HG03060 (cell line): ENCODE results near the gene SLC44A5.

ENCODE experiments used
- ATAC-seq: cut with Tn5 transposase; IDR thresholded peaks from one replicate; pipeline ENCODE4 v1.9.1; 2021; ENCODE audit warnings: low read depth, moderate number of reproducible peaks; ENCODE audit not compliant: unreplicated experiment

The SLC44A5 gene

DNA sequence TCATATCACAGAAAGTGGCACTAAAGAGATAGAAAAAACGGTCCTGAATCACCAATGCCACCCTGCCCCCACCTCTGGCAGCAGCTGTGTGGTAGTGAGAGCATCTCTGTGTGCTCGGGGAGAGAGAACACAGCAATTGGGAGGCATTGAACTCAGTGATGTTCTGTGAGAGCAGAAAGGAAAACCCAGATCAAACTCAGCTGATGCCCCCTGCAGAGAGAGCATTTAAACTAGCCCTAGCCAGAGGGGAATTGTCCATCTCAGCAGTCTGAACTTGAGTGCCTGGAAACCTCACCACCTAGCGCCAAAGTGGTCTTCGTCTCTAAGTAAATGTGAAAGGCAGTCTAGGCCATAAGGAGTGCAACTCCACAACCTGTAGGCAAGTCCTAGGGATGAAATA lies 21.3 kb downstream of the SLC44A5 start:
- no peak for ATAC-seq

DNA sequence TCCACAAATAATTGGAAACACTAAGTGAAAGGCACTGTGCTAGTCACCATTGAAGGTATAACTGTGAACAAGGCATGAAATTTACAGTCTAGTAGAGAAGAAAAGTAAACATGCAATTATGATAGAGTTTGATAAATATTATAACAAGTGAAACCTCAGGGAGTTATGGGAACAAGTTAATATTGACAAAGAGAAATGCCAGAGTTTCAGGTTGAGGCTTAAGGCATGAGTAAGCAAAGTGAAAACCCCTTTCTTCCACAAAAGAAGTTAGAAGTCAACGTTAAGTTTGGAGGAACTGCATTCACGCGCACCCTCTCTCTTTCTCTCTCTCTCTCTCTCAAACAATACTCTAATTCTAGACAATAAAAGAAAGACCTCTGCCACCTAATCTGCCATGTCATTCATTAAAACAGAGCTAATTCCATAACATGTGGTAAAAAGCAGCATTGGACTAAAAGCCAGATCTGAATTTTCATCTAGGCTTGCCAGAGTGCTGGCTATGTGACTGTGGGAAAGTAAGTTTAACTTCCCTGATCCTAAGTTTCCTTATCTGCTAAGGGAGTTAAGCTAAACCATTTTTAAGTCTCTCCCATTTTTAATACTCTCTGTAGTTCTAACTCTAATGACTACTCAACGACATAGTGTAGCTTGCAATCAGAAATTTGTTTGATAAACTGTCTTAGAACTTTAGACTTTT lies 22.0 kb downstream of the SLC44A5 start:
- no peak for ATAC-seq

DNA sequence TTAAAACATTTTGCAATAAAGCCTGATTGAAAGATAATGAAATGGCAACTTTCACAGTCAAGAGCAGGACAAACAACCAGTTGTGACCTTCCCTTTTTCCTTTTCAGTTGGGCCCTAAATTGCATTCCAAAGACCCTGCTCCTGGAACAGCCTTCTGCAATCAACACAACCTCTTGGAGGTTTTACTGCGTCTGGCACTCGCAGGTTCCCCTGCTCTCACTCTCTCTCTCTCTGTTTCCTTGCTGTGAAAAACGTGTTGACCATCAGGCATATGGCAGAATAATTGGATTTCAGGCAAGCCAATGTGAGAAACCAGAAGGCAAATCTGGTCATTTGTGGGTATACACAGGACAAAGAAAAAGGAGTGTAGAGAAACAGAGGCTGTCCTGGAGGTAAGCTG lies 23.2 kb downstream of the SLC44A5 start:
- no peak for ATAC-seq

DNA sequence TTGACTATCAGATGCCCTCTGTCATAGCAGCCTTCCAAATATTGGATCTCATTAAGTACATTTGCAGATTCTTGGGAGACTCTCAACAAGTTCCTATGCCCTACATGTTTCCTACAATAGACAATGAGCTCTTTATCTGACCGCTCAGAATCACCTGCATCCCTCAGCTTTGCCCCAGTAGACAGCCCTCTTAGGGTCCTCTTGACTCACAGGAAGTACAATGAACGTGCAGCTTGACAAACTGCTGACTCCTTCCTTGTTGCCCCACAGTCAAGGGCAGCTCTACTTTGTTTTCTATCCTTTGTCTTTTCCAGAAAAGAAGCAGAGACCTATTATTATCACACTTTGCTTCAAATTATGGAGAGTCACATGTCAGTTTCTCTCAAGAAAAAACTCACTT lies 27.6 kb downstream of the SLC44A5 start:
- ATAC-seq, result no peak

DNA sequence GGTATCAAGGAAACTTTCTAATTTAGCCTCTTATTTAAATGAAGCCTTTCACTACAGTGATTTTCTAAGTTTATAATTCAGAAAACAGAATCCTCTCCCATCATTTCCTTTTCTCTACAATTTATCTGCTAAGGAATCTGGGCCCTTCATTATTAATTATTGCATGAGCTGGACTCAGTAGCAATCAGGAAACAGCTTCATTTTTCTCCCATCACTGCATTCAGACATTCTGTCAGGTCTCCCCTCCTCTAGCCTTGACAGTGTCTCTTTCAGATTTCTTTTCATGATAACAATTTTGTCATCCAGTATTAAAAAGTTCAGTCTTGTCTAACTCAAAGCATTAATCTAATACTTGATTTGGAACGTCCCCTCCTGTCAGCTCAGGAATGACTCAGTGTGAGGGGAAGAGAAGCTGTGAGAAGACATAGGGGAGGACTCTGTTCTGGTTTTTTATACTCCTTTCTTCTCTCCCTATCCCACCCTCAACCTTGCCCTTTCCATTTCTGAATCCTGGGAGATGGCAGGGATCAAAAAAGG lies 28.1 kb downstream of the SLC44A5 start:
- no peak for ATAC-seq

DNA sequence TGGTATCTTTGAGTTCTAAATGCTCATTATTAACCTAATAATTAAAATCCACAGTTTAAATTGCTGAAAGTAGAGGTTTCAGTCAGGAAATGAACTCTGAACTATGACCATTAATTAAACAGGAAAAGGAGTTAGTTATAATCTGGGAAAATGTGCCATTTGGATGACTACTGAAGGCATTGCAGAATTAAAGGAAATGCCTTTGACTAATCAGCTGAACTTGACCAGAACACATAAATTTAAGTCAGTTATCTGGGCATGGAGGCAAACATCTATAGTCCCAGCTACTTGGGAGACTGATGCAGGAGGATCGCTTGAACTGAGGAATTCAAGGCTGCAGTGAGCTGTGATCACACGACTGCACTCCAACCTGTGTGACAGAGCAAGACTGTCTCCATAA lies 31.9 kb downstream of the SLC44A5 start:
- ATAC-seq, result no peak

DNA sequence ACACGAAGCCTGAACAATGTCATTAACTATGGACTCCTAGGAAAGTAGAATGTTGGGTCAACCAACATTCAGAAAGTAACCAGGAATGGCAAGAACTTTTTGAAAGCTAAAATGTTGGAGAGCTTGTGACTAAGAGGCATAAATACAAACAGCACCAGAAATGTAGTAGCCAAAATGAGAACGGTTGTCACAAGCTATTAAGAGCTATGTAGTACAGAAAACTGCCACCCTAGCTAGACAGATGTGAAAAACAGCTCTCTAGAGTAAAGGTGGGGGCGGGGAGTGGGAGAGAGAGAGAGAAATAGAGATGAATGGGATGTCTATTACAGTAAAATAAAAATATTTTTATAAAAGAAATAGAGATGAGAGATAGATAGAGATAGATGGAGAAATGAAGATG lies 35.1 kb downstream of the SLC44A5 start:
- ATAC-seq, result no peak

DNA sequence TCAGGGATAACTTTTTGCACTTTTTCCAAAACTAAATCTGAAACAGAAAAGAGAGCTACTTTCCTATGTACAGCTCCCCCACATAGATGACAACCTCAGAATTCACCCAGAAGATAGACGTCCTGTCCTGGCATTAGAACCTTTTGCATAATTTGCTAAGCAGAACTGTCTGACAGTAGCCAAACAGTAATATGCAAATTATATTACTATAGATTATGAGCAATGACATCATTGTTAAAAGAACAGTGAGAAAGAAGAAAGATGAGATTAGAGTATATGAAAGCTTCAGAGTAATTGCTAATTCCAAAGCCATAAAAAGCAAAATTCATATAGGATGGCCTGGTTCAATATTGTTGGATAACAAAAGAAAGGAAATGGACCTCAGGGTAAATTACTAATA lies 43.7 kb downstream of the SLC44A5 start:
- no peak for ATAC-seq

DNA sequence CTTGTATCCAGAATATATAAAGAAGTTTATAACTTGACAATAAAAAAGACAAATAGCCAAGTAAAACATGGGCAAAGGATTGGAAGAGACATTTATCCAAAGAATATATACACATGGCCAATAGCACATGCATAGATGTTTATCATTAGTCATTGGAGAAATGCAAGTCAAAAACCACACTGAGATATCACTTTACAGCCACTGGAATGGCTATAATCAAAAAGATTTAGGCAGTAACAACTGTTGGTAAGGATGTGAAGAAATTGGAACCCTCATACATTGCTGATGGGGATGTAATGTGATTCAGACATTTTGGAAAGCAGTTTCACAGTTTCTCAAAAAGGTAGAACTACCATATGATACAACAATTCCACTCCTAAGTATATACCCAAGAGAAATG lies 51.1 kb downstream of the SLC44A5 start:
- ATAC-seq, result no peak

DNA sequence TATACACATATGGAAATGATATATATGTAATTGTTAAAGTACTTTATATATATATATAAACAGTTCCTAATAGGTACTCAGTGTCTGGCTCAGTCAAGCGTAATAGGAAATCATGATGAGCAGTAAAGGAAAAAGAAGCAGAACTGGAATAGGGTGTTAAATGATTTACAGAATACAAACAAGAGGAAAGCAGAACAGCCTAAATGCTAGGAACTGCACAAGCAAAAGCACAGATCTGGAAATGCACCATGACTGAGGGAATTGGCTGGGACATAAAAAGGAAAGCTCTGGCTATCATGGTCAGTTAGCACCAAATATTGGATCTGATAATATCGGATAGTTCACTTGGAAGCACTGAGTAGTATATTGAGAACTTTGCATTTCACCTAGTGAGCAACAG lies 51.8 kb downstream of the SLC44A5 start:
- ATAC-seq, result no peak

DNA sequence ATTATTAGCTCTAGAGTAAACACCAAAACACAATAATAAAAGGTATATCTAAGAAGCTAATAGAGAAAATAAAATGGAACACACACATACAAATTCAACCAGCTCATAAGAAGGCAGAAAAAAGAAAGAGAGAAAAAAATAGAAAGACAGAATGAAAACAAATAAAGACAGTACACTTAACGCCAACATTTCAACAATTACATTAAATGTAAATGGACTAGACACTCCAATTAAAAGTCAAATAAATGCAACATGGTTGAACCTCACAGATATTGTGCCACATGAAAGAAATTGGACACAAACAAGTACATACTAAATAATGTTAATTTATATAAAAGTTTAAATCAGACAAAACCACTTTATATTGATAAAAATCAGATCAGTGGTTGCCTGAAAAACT lies 56.0 kb downstream of the SLC44A5 start:
- no peak for ATAC-seq

DNA sequence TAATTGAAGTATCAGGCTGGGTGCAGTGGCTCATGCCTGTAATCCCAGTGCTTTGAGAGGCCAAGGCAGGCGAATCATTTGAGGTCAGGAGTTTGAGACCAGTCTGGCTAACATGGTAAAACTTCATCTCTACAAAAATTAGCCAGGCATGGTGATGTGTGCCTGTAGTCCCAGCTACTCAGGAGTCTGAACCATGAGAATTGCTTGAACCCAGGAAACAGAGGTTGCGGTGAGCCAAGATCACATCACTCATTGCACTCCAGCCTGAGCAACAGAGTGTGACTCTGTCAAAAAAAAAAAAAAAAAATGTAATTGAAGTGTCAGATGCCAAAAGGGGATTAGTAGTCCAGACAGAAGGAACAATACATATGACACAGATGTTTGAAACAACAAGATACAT lies 56.7 kb downstream of the SLC44A5 start:
- no peak for ATAC-seq

DNA sequence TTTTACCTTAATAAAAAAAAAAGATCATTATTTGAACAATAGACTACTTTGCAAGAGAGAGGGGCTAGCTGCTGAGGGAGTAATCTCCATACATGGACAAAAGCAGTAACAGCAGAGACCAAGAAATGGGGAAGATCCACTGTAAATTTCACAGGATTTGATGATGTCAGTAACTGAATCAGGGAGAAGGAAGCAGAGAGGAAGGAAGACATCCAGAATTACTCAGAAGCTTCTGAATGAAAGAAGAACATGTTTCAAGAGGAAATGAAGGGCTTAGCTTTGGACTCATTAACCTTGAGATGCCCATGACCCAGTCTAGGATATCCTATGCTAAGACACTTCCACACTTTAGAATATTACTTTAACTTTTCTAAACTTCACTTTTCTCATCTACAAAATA lies 60.4 kb downstream of the SLC44A5 start:
- no peak for ATAC-seq

DNA sequence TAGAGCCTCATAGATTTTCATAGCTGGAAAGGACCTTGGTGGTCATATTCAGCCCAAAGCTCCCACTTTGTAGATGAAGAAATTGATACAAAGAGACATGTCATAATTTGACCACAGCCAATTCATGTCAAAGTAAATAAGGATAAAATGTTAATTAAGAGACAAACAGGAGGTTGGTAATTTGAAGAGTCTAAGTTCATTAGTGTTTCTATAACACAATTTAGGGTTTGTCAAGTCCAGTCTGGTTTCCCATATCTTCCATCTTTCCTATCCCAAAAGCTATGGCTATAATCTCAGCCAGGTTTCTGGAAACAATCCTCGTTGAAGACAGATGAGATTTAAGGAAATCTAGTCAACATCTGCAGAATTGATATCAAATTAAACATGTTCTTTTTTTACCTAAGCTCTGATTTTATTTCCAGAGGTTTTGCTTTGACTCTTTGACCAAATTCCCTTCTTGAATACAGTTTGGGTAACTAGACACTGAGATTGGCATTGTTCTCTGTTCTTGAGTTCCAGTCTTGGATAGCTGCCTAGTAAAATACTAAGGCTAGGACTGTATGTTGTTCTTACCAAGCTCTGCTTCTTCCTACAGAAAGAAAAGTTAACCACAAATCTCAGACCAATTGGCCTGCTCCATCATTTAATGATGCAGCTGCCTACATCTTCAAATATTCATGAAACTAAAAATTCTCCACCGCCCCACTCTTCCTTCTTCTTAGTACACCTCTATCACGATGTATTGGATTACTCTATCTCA lies 62.0 kb downstream of the SLC44A5 start:
- no peak for ATAC-seq

DNA sequence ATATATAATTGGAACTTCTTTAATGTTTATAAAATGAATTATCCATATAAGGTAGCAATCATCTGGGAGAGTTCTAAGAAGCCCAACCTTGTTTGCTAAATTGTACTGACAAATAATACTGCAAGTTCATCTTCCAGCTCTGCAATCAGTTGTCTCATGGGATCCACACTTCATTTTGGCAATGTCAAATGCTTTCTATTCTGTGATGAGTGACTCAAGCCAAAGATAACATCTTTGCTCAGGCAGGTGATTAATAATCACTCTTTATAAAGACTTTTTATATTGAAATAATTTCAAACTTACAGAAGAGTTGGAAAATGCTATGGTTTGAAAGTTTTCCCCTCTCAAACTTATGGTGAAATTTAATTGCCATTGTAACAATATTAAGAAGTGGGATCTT lies 67.2 kb downstream of the SLC44A5 start:
- ATAC-seq, result no peak

DNA sequence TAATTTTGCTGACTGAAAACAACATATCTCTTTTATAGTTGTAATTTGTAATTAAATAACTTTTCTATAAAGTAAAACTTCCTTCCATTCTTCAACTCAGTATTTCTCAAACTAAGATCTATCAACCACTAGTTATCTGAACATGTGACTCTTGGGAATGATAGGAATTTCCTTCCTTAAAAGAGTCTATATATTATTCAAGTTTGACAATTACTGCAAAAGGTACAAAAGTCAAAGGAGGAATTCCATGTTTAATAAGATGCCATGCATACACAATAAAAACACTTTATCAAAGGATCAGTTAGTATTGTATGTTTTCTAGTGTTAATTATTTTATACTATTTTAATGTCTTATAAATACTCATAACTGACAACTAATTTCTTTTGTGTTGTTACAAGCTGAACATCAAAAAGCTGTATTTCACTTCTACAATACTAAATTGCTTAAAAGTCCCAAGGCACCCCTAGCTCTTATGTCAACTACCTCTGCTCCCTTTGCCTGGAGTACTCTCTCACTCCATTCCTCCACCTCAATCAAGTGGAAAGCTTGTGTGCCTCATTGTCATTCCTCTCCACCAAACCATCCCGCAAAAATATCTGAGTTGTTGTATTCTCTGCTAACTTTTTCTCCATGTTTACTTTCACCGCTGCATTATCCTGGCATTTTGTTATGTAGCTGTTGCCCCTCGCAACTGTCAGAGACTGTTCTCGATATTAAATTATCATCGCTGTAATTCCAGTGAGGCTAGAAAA lies 67.9 kb downstream of the SLC44A5 start:
- no peak for ATAC-seq

DNA sequence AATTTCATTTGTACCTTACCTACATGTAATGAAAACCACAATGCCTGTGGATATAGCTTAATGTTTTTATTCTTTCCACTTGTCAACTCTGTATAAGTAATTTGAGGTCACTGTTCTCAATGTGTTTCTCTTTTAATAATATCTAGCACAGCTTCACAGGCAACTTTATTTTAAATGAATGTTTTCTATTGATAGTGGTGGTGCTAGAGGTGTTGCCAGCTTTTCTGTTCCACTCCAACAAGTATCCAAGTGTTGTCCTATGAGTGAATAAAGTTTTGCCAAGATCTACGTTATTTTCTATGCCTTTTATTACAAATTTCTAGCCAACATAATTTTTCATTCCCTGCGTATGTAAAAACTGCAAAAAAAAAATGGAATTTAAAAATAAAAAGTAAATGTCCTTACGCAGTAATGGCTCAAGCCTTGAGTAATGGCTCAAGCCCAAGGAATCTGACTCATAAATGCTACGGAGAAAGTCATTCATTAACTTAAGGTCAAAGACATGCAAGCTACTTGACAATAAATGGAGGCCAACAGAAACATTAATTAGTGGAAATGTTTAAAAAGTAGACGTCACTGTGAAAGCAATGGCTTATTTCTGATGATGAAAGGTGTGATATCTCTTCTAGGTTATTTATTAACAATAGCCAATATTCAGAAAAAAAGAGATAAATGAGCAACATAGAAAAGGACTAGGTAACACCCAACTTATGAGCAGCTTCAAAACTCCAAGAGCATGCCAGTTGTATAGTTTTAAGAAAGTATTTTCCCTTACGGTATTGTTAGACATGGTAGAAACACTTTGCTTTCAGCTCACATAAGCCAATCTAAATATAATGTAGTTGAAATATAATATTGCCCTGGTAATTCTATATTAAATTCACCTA lies 71.4 kb downstream of the SLC44A5 start:
- ATAC-seq, result no peak

DNA sequence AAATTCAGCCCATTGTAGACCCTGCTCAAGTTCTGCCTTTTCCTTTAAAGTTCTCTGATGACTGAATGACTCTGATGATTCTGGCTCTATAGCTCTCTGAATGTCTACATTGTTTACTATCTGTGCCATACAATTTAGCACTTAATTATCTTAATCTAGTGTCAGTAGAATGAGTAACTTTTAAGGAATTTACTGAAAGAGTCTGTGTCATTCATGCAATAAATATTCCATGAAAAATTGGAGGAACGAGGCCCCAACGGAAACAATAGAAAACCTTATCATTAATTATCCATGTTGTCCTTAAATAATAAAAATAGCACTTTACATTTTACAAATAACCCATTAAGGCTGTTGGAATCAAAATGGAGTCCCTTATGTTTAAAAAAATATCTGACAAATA lies 77.8 kb downstream of the SLC44A5 start:
- no peak for ATAC-seq

DNA sequence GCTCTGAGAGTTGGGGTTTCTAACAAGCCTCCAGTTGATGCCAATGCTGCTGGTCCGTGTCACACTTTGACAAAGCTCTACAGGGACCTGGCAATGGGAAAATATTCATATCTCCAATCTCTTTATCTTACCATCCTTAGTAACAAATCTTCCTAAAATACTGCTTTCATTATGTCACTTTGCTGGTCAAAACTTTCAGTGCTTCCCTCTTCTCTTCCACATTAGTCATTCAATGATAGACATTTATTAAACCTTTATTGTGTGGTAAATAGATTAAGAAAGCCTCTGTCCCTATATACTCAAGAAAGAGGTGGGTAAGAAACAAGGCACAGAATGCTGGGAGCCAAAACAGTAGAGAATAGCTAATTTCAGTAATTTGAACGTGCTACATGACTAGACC lies 79.3 kb downstream of the SLC44A5 start:
- no peak for ATAC-seq

DNA sequence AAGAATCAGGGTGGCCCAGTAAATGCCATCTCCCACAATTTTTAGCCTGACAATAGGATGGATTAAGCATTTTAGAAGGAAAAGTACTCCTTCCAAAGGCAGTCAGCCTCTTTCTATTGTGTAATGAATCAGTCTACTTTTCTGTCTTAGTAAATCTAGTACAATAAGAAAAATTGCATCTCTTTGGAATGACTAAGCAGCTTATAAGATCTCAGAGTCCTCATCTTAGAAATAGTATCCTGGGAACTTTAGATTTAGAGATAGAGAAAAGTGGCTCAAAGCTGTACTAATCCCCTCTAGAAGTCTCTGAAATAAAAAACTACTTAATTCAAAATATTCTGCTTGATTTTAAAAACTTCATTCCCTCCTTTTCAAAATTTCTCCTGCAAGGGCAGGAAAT lies 81.4 kb downstream of the SLC44A5 start:
- no peak for ATAC-seq
